Stimulated activated naive CD4-positive, alpha-beta T cell treated with Interleukin-2 at 50 U/mL for 16 hours (primary cell): ENCODE results near the gene ATP2B2.

Experiments used
- DNase-seq: peaks from one replicate; lab custom pipeline; 2025; lab: John Stamatoyannopoulos, UW

Gene ATP2B2

DNA sequence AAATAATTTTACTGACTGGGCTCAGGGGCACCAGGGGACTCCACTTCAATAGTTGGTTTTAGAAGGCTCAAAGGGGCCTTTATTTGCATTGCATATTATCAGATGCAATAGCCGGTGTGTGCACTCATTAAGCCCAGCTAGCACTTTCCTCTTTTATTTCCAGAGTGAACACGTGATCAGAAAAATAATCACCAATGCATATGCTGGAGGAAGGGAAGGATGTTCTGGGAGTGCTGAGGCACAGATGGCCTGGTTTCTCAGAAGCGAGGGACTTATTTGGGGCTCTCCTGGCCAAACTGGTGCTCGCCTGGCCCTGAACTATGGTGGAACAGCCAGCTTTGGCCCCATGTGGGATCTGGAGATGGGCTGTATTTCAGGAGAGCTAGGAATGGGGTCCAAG, 124.0 kb downstream of the ATP2B2 start:
- no peak for DNase-seq

DNA sequence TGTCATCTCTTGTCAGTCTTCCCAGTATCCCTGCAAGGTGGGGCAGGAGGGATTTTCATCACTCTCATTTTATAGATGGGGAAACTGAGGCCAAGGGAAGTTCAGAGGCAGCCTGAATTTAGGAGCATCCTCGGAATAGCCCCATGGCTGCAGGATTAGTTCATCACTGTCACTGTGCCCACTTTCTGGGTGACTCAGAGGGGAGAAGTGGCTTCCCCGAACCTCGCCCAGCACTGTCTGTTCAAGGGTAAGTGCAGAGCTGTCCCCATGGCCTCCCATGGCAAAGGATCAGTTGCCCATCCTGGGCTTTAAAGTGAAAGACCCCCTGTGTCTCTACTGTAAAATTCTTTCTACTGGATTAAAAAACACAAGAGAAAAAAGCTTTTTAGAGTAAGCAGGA, 124.5 kb downstream of the ATP2B2 start:
- DNase-seq: no peak

DNA sequence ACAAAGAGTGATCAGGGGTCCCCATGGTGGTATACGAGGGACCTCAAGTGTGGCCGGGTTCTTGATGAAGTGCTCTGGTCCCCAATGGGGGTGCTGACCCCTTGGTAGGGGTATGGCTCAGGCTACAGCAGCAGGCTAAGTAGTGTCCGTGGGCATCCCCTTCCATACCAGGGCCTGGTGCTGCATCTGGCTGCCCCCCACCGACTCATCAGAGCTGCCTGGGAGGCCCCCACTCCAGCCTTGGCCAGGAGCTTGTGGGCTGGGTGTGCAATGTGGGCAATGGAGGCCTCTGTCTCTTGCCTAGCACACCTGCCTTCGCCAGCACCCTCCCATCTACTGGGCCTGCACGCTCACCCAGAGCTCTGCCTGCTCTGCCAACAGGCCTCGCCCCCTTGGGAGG, 125.4 kb downstream of the ATP2B2 start:
- no peak for DNase-seq

DNA sequence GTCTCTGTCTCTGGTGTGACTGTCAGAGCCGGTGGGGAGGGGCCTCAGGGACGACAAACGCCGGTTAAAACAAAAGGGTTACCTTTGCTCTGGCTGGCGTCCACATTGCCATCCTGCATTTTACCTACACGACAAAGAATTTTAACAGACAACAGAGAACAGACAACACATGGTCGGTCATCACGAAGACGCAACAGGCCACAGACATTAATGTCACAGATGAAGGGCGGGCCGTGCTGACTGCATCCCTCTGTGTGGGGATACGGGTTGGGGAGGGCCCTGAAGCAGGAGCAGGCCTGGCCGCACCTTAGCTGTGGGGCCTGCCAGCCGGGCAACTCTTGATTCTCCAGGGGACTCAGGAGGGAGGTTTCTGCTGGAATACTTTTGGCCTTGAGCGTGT, 126.2 kb downstream of the ATP2B2 start:
- no peak for DNase-seq

DNA sequence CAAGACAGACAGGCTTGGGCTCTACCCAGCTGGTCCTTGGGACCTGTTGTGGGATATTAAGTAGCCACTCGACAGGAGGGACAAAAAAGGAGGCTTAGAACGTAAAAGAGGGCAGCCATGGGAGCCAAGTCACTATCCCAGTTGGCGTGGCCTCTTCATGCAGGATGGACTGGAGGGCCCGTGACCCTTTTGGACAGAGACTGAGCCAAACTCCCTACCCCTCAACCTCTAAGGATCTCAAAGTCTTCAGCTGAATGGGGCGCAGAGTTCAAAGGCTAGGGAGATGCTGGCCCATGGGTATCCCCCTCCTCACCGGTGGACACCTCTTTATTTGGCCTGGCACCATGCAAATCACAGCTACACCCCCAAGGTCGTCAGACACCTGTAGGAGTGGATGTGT, 126.6 kb downstream of the ATP2B2 start:
- DNase-seq: no peak

DNA sequence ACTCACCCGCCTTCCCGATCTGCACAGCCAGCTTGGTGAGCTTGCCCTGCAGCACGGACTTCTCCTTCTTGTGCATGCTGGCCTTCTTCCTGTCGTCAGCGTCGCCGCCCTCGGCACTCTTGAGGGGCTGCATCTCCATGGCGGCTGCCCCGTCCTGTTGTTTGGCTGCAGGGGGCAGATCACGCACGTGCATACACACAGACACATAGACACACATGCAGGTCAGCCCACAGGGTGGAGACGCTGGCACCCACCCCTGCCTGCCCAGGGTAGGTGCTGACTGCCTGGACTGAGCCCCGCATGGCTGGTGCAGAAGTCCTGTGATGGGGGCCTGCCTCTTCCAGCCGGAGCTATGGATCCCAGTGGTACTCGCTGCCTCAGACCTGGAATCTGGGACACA, 127.1 kb downstream of the ATP2B2 start:
- DNase-seq: no peak

DNA sequence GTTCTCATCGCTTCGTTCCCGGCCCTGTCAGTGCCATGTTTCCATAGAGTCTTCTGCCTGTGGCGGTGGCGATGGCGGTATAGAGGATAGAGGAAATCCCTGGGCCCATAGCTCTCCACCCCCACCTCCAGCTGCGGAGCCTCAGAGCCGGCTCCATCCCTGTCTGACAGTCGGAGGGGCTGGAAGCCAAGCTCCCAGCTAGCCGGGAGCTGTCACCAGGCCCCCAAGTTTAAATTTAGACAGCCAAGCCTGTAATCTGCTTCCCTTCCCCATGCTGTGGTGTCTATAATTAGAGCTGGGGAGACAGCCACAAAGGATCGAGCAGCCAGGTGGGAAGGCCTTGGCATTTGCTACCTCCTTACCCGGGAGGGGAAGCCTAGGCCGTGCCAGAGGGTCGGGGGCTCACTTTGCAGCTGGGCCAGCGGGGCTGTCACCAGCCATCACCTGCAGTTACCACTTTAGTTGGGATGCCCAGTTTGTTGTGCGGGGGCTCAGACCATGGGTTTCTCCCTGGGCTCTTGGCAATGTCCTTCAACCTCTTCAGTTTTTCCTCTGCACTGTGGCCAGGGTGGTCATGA, 128.1 kb downstream of the ATP2B2 start:
- no peak for DNase-seq

DNA sequence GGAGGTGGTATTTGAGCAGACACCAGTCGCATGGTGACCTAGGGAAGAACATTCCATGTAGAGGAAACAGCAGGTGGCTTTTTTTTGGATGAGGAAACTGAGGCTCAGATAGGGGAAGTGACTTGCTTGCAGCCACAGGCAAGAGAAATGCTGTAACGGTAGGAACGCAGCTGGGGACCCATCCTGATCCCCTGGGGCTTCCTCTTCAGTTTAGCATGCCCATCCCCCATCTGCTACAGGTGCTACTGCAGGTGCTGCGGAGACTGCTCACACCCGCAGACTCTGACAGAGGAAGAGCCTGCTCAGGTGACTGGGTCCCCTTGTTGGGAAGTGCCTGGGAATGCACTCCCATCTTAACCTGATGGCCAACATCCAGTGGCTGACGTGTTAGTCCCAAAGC, 129.0 kb downstream of the ATP2B2 start:
- DNase-seq: no peak

DNA sequence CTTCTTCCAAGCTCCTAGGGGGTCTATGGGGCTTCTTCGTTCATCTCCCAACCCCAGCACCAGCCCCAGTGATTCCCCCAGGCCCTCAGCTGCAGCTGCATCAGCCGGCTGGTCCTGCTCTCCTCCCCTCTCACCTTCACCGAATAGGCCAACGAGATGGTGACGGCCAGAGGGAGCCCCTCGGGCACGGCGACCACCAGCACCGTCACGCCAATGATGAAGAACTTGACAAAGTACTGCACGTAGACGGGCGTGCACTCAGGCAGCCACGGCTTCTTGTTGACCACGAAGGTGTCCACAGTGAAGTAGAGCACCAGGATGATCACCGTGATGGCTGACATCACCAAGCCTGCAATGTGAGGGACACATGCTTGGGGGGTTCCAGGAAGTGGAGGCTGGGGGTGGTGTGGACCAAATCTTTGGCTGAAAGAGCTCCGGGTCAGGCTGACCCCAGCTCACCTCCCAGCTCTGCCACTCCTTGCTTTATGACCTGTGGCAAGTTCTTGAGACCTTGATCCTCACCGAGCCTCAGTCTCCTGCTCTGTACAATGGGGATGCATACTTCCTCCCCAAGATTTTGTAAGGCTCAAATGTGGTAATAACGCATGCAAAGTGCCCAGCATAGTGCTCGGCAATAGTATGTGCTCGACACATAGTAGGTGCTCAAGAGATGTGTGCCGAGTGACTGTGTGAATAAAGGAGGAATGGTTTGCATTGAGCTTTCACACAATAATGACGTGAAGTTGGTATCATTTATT, 129.9 kb downstream of the ATP2B2 start:
- no peak for DNase-seq

DNA sequence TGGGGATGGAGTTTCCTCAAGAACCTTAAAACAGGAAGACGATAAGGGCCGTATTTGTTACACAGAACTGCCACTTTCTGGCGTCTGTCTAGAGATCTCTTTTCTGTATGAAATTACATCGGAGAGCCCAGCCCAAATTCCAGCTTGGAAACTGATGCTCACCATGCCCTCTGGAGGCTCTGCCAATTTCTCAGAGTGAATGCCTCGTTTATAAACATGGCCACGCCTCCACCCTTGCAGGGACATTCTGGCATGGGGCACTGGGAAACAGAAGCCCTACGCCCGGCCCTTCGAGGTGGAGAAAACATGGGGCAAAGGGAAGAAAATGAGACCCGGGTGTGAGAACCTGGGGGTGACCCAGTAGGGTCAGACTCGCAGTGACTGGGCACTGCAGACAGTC, 131.1 kb downstream of the ATP2B2 start:
- no peak for DNase-seq

DNA sequence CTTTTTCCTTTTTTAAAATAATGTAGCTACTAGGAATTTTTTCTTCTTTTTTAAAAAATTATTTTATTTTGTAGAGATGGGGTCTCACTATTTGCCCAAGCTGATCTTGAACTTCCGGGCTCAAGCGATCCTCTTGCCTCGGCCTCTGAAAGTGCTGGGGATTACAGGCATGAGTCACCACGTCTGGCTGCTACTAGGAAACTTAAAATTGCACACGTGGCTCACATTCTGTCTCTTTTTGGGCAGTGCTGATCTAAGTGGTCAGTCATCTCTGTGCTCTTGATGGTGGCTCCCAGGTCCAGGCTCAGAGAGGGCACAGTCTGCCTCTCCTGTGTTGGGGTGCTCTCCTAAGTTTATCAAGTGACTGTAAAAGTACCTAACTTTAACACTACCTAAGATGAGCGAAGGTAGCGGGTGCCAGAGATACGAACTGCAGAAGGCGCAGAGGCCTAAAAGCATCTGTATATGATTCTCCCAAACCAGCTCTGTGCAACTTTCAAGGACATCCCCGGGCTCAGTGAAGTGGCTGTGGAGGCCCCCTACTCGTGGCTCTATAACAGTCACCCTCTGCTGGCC, 131.6 kb downstream of the ATP2B2 start:
- DNase-seq: no peak

DNA sequence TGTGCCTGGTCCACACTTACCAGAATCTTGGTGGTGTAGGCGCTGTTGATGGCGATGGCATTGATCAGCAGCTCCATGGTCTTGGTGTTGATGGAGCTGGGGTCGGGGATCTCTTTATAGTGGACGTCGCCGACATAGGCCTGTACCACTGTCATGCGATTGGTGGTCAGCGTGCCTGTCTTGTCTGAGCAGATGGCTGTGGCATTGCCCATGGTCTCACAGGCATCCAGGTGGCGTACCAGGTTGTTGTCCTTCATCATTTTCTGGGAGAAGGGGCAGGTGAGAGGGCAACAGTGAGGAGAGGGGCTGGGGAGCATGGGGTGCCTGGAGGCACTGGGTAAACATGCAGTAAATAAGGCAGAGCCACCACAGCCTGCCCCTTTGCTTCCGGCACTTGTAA, 133.6 kb downstream of the ATP2B2 start:
- no peak for DNase-seq

DNA sequence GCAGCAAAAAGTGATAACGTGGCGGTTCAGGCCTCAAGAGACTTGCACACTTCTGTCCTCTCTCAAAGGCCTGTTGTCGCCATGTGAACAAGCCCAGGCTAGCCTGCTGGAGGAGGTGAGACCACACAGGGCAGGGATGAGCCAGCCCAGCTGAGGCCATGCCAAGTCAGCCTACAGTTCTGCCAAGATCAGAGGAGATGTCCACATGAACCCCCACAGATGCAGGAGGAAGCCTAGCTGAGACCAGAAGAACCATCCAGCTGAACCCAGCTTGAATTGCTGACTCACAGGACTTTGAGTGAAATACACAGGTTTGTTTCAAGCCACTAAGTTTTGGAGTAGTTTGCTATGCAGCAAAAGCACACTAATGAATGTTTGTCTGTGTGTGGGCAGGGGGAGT, 134.2 kb downstream of the ATP2B2 start:
- DNase-seq: no peak

DNA sequence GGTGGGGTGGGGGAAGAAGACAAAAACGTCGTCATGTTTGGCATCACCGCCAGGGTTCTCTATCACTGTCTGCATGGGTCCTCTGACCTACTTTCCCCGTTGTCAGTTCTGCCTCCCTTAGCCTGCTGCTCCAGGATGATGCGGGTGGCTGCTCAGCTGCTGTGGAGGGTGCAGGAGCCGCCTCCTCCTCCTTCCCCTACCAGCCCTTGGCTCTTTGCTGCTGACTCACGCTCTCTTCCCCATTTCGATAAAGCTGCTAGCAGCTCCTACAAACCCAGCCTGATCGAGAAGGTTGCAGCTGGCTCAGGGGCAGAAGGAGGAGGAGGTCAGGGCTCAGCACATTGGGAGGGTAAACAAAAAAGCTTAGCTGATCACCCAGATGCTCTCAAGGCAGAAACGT, 135.0 kb downstream of the ATP2B2 start:
- DNase-seq: no peak

DNA sequence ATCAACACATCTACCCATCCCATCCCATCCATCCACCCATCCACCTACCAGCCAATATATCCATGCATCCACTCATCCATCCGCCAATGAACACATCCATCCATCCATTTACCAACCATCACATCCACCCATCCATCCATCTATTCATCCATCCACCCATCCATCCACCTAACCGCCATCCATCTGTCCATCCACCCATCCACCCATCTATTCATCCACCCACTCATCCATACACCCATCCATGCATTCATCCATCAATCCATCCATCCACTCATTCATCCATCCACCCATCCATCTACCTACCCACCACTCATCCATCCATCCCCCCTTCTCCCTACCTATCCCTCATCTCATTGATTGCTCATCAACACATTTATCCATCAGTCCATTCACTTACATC, 136.9 kb downstream of the ATP2B2 start:
- no peak for DNase-seq

DNA sequence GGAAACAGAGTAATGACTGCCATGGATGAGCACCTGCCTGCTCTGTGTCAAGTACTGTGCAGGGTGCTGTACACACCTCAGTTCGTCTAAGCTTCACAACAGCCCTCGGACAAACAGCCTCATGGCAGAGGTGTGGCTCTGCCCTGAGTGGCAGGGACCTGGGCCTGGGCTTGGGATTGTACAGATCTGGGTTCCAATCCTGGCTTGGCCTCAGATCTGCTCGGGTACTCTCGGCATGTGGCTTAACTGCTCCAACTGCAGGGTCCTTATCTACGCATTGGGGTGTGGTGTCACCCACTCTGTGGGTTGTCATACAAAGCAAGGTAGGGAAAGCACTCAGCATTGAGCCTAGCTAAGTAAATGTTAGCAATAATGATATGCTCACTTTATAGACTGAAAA, 137.9 kb downstream of the ATP2B2 start:
- no peak for DNase-seq

DNA sequence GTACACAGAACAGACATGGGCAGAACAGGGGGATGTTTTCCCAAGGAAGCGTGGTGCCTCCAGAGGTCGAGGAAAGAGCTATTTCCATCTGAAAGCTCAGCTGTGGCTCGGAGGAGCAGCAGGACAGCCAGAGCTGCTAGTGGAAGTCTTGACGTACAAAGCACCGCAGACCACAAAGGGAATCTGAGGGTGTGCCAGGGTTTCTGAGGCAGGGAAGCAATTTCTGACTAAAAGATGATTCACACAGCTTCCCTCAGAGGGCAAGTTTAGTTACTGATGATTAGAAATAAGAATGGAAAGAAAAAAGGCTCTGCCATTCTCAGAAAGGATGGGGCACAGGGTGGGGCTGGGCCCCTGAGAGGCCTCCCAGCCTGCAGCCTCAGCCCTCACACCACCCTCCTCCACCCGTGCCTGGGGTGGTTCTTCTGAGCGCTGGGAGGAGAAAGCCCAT, 138.7 kb downstream of the ATP2B2 start:
- peak; percentile 41 for DNase-seq

DNA sequence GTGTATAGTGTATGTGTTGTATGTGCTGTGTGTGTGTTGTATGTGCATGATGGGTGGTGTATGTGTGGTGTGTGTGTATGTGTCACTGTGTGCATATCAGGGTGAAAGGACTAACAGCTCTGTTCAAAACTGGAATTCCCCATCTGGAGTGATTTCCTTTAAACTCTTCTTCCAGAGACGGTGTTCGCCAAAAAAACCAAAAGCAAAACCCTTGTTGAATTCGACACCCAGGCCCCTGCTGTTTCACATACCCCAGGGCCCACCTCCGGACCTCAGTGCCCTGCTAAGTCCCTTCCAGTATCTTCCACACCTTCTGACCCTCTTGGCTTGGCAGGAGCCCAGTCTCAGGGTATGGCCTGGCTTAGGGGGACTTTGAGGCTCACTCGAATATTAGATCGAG, 139.6 kb downstream of the ATP2B2 start:
- DNase-seq: no peak

DNA sequence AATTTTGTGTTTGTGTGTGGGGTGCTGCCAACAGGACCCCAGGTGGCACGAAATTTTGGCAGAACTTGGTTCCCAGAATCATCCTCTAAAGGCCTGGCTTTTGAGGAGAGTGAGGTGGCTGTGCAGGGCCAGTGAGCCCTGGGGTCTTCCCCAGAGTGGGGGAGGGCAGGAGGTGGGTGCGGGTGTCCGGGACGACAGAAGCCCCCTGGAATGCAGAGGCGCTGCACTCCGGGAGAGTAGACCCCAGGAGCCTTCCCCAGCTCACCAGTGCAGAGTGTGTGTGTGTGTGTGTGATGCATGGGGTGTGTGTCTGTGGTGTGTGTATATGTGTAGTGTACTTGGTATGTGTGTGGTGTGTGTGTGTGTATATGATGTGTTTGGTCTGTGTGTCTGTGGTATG, 140.1 kb downstream of the ATP2B2 start:
- no peak for DNase-seq

DNA sequence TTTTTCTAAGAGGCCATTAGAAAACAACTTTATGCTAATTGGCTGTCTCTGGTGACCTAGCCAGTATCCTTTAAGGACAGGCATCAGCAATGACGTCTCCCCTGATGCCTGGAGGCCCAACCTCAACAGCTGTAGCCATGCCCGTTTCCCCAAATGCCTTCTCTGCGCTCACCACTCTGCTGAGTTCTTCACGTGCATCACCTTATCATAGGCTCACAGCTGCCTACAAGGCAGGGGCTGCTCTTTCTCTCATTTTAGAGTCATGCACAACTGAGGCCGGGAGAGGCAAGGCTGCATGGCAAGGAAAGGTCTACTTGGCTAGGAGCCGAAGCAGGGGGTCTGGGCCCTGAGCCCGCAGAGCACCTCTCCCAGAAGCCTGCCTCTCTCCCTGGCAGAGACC, 140.6 kb downstream of the ATP2B2 start:
- DNase-seq: no peak

DNA sequence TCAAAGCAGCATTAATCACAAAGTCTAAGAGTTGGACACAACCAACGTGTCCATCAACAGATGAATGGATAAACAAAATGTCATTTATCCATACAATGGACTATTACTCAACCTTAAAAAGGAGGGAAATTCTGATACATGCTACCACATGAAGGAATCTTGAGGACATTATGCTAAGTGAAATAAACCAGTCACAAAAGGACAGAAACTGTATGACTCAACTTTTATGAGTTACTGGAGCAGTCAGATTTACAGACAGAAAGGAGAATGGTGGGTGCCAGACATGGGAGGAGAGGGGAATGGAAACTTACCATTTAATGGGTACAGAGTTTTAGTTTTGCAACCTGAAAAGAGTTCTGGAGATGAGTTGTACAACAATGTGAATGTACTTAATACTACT, 141.5 kb downstream of the ATP2B2 start:
- DNase-seq: no peak

DNA sequence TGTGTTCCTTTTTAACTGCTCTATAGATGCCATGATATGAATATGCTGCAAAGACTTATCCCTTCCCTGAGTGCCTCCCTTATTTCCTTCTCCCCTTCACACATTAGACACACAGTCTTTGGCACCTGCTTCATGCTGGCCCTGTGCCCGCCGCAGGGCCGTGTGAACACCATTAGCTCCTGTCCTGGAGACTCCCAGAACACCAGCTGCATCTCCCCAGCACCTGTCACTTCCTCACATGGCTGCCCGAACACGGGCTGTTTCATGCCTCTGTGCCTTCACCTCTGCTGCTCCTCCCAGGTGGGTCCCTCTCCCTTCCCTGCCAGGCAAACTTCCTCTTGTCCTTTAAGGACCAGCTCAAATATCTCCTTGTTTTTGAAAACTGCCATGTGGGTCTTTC, 144.0 kb downstream of the ATP2B2 start:
- DNase-seq: no peak

DNA sequence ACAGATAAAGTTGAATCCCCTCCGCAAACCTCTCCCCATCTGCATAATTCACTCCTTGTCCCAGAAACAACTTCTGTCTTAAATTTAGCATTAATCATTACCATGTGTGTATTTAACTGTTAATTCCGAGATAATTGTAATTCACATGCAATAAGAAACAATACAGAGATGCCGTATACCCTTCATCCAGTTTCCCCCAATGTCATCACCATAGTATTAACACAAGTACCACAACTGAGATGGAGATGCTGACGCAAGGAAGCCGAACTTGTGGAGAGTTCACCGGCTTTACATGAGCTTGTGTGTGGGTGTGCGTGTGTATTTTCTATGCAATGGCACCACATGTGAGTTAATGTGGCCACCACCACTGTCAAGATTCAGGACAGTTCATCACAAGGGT, 144.9 kb downstream of the ATP2B2 start:
- DNase-seq: no peak

DNA sequence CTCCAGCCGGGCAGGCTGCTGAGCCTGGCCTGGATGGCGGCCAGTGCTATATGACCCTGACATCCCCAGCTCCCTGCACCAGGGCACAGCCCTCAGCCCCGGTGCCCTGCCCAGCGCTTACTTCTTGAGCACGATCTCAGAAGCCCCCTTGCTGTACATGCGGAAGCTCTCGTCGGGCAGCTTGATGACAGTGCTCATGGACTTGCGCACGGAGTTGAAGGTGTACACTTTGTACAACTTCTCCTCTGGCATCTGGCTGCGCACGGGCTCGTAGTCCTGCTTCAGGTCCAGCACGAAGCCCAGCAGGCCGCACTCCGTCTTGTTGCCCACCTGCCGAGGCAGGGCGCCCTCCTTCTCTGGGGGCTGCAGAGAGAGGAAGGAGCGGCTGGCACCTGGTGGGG, 145.6 kb downstream of the ATP2B2 start:
- DNase-seq: no peak
